Caco-2 (cell line): ENCODE measurements around the gene TMEM80. TPM values are rescaled to one million over a fixed set of nuclear protein-coding genes. Genes with fewer than 3 reads are reported as not detected.

ENCODE experiments used
- BruUV-seq: library from RNA; stranded (reverse); fragments of 400-500 nt; replicated peaks from 2 replicates; lab custom pipeline; 2021; lab: Mats Ljungman, UMichigan
- CTCF ChIA-PET: fragments of 300-600 bp; sonication (Branson Sonifier 250); formaldehyde crosslinking; loops from one replicate; lab custom pipeline; 2022; ENCODE audit warnings: antibody characterized with exemption; lab: Charles Lee
- POLR2A ChIA-PET: fragments of 300-600 bp; sonication (Branson Sonifier 250); formaldehyde crosslinking; loops from one replicate; lab custom pipeline; 2022; ENCODE audit warnings: antibody characterized with exemption; lab: Charles Lee
- DNase-seq, 2 experiments: peaks; one replicate each; pipeline versions ENCODE4 v3.0.0 to v3.0.0-alpha.2; 2020 to 2022
- H3K27me3 ChIP-seq: replicated peaks from 2 replicates; pipeline ENCODE4 v1.6.0; 2011; ENCODE audit warnings: low read length; ENCODE audit not compliant: control insufficient read depth, insufficient read depth
- H3K36me3 ChIP-seq: 2 replicates; pipeline ENCODE4 v1.5.1; 2011; ENCODE audit warnings: low read length; ENCODE audit not compliant: control insufficient read depth, insufficient read depth
- H3K4me1 ChIP-seq: fragments of 250-450 bp; sonication (Bioruptor Pico); 2 replicates; pipeline ENCODE4 v1.5.1; 2020; ENCODE audit warnings: mild to moderate bottlenecking
- H3K4me3 ChIP-seq: 2 replicates; pipeline ENCODE4 v1.5.1; 2011; ENCODE audit warnings: low read depth, mild to moderate bottlenecking, control low read depth, low read length
- H3K9me3 ChIP-seq: fragments of 250-450 bp; sonication (Bioruptor Pico); 2 replicates; pipeline ENCODE4 v1.5.1; 2020; ENCODE audit warnings: mild to moderate bottlenecking, moderate library complexity
- H3K27ac Mint-ChIP-seq: one replicate; pipeline ENCODE4 v1.8.0; 2022; ENCODE audit warnings: mixed read lengths; ENCODE audit not compliant: unreplicated experiment
- H3K27me3 Mint-ChIP-seq: one replicate; pipeline ENCODE4 v1.8.0; 2022; ENCODE audit warnings: mixed read lengths; ENCODE audit not compliant: insufficient read depth, unreplicated experiment
- H3K36me3 Mint-ChIP-seq: one replicate; pipeline ENCODE4 v1.8.0; 2022; ENCODE audit warnings: mild to moderate bottlenecking, mixed read lengths; ENCODE audit not compliant: insufficient read depth, unreplicated experiment
- H3K4me1 Mint-ChIP-seq: one replicate; pipeline ENCODE4 v1.8.0; 2022; ENCODE audit warnings: low read depth, mixed read lengths; ENCODE audit not compliant: unreplicated experiment
- H3K4me3 Mint-ChIP-seq: one replicate; pipeline ENCODE4 v1.8.0; 2022; ENCODE audit warnings: mild to moderate bottlenecking, moderate library complexity, mixed read lengths; ENCODE audit not compliant: unreplicated experiment
- H3K9me3 Mint-ChIP-seq: one replicate; pipeline ENCODE4 v1.8.0; 2022; ENCODE audit warnings: mixed read lengths; ENCODE audit not compliant: unreplicated experiment
- CTCF ChIP-seq, 2 experiments: fragments of 200-600 bp in 1 of 2; IDR thresholded peaks; 1 replicate in 1 of 2; 2 replicates in 1 of 2; pipeline versions ENCODE4 v1.5.1 to v1.8.0; 2011 to 2022; ENCODE audit warnings: antibody characterized with exemption in 1 of 2, control low read depth in 1 of 2, inconsistent platforms in 1 of 2, low read depth in 1 of 2, low read length in 1 of 2, mild to moderate bottlenecking in 1 of 2, moderate library complexity in 1 of 2; ENCODE audit not compliant: insufficient read depth in 1 of 2, severe bottlenecking in 1 of 2, unreplicated experiment in 1 of 2
- intact Hi-C: fragments of 100-400 bp; cut with micrococcal nuclease; formaldehyde crosslinking; loops from one replicate; pipeline ENCODE4 v1.10.0; 2022; ENCODE audit not compliant: unreplicated experiment
- total RNA-seq: library from RNA; stranded (reverse); gene quantifications from 2 replicates; pipeline ENCODE4 v1.2.3, GENCODE V29; 2022

TMEM80 gene
- total RNA-seq, 1 experiment from 2014 or later, result 74.7 TPM

- Histone ChIP-seq H3K27me3 (no peaks in the 10 kb centered on the region), H3K9me3 (no peaks in the 10 kb centered on the region; the same call in 1 of the 2 replicates), H3K4me3 (no peak overlapping the region), H3K4me1 (peaks cover 13% of the 10 kb centered on the region), H3K36me3 (peaks cover 5% of the 10 kb centered on the region)
- CTCF ChIA-PET, result interaction anchor here (0.6 kb wide), 1 partner anchor 82 kb away, joined by 3 read pairs; no protein-coding TSS in a partner anchor
- intact Hi-C loops, result no loop called here
- Mint-ChIP-seq H3K4me1 (peaks cover 5% of the 10 kb centered on the region), H3K9me3 (no peaks in the 10 kb centered on the region), H3K27me3 (no peaks in the 10 kb centered on the region), H3K27ac (no peak overlapping the region), H3K36me3 (peaks cover 60% of the 10 kb centered on the region), H3K4me3 (no peak overlapping the region)
- POLR2A ChIA-PET, result no interaction called here
- DNase-seq, result peak in 1 of 2 experiments; percentile 26
- TF ChIP-seq CTCF (IDR thresholded peaks at IDR 0.05; ENCODE audit: insufficient read depth in 1 of 2, low read depth in 1 of 2, low read length in 1 of 2, severe bottlenecking in 1 of 2, unreplicated experiment in 1 of 2), result peak in 1 of 2 experiments; percentile 2
- no TSS peak for BruUV-seq
Measured at GRCh38 chr11:657691-658126, 37.9 kb upstream of the TMEM80 start.

GRCh38 chr11:659532-660085, 36.0 kb upstream of the TMEM80 start:
- H3K4me3 Mint-ChIP-seq, result no peak overlapping the region
- H3K9me3 Mint-ChIP-seq, result no peaks in the 10 kb centered on the region
- Histone ChIP-seq H3K4me3 (no peak overlapping the region), H3K36me3 (peaks cover 3% of the 10 kb centered on the region), H3K9me3 (no peaks in the 10 kb centered on the region; the same call in 1 of the 2 replicates), H3K27me3 (no peaks in the 10 kb centered on the region), H3K4me1 (peaks cover 9% of the 10 kb centered on the region)
- CTCF ChIA-PET, result no interaction called here
- peaks cover 5% of the 10 kb centered on the region for H3K4me1 Mint-ChIP-seq
- BruUV-seq, result no TSS peak
- DNase-seq, result no peak
- H3K36me3 Mint-ChIP-seq, result peaks cover 63% of the 10 kb centered on the region
- POLR2A ChIA-PET, result no interaction called here
- H3K27ac Mint-ChIP-seq, result no peak overlapping the region
- H3K27me3 Mint-ChIP-seq, result no peaks in the 10 kb centered on the region
- no peak for TF ChIP-seq CTCF (IDR thresholded peaks at IDR 0.05; ENCODE audit: insufficient read depth in 1 of 2, low read depth in 1 of 2, low read length in 1 of 2, severe bottlenecking in 1 of 2, unreplicated experiment in 1 of 2)
- intact Hi-C loops, result no loop called here

- H3K27me3 ChIP-seq, result no peaks in the 10 kb centered on the region
- no TSS peak for BruUV-seq
- H3K4me3 ChIP-seq, result no peak overlapping the region
- no peaks in the 10 kb centered on the region for H3K9me3 ChIP-seq
- ChIA-PET POLR2A (no interaction called here), CTCF (no interaction called here)
- H3K4me1 ChIP-seq, result peaks cover 2% of the 10 kb centered on the region
- peaks cover 3% of the 10 kb centered on the region for H3K36me3 ChIP-seq
- H3K4me1 Mint-ChIP-seq, result peaks cover 5% of the 10 kb centered on the region
- no peak overlapping the region for H3K27ac Mint-ChIP-seq
- H3K9me3 Mint-ChIP-seq, result no peaks in the 10 kb centered on the region
- TF ChIP-seq CTCF (IDR thresholded peaks at IDR 0.05; ENCODE audit: insufficient read depth in 1 of 2, low read depth in 1 of 2, low read length in 1 of 2, severe bottlenecking in 1 of 2, unreplicated experiment in 1 of 2), result no peak
- H3K36me3 Mint-ChIP-seq, result peaks cover 57% of the 10 kb centered on the region
- H3K27me3 Mint-ChIP-seq, result no peaks in the 10 kb centered on the region
- no peak for DNase-seq
- intact Hi-C loops, result no loop called here
- H3K4me3 Mint-ChIP-seq, result no peak overlapping the region
Measured at GRCh38 chr11:660281-660680, 35.3 kb upstream of the TMEM80 start.
